ENCODE data around the gene TAF4B.
"Not testable (repeated sequence)": the region's sequence is repeated elsewhere in the genome, so short reads cannot be mapped to it uniquely, and the experiment has no call there.

TAF4B gene

GRCh38 chr18:26233208-26233607, 7.0 kb downstream of the TAF4B start:
- DNase-seq (ENCODE audit: low read depth), result no peak

GRCh38 chr18:26237363-26237762, 11.1 kb downstream of the TAF4B start:
- not testable (repeated sequence) for DNase-seq (ENCODE audit: low read depth)

- DNase-seq (ENCODE audit: low read depth), result not testable (repeated sequence)
Observed at GRCh38 chr18:26238718-26239117, 12.5 kb downstream of the TAF4B start.

- not testable (repeated sequence) for DNase-seq (ENCODE audit: low read depth)
Observed at GRCh38 chr18:26242392-26242791, 16.1 kb downstream of the TAF4B start.

GRCh38 chr18:26245434-26245833, 19.2 kb downstream of the TAF4B start:
- DNase-seq (ENCODE audit: low read depth), result not testable (repeated sequence)

GRCh38 chr18:26252411-26252810, 26.2 kb downstream of the TAF4B start:
- DNase-seq (ENCODE audit: low read depth), result no peak

- DNase-seq (ENCODE audit: low read depth), result peak; percentile 37
Observed at GRCh38 chr18:26254808-26255207, 28.6 kb downstream of the TAF4B start.

GRCh38 chr18:26255695-26256622, 29.7 kb downstream of the TAF4B start:
- DNase-seq (ENCODE audit: low read depth), result no peak

GRCh38 chr18:26258711-26259110, 32.5 kb downstream of the TAF4B start:
- no peak for DNase-seq (ENCODE audit: low read depth)

- not testable (repeated sequence) for DNase-seq (ENCODE audit: low read depth)
Observed at GRCh38 chr18:26259416-26259815, 33.2 kb downstream of the TAF4B start.

- DNase-seq (ENCODE audit: low read depth), result no peak
Observed at GRCh38 chr18:26262156-26262555, 35.9 kb downstream of the TAF4B start.

- DNase-seq (ENCODE audit: low read depth), result no peak
Observed at GRCh38 chr18:26267357-26267930, 41.2 kb downstream of the TAF4B start.

- no peak for DNase-seq (ENCODE audit: low read depth)
Observed at GRCh38 chr18:26268454-26268853, 42.2 kb downstream of the TAF4B start.

- no peak for DNase-seq (ENCODE audit: low read depth)
Observed at GRCh38 chr18:26271917-26272549, 45.8 kb downstream of the TAF4B start.

GRCh38 chr18:26277374-26277773, 51.1 kb downstream of the TAF4B start:
- DNase-seq (ENCODE audit: low read depth), result no peak

- no peak for DNase-seq (ENCODE audit: low read depth)
Observed at GRCh38 chr18:26279428-26279827, 53.2 kb downstream of the TAF4B start.

GRCh38 chr18:26286008-26286407, 59.8 kb downstream of the TAF4B start:
- DNase-seq (ENCODE audit: low read depth), result no peak

- no peak for DNase-seq (ENCODE audit: low read depth)
Observed at GRCh38 chr18:26287644-26288043, 61.4 kb downstream of the TAF4B start.

GRCh38 chr18:26290385-26290784, 64.1 kb downstream of the TAF4B start:
- DNase-seq (ENCODE audit: low read depth), result no peak

- DNase-seq (ENCODE audit: low read depth), result no peak
Observed at GRCh38 chr18:26293982-26294381, 67.7 kb downstream of the TAF4B start.

- DNase-seq (ENCODE audit: low read depth), result no peak
Observed at GRCh38 chr18:26298107-26298506, 71.9 kb downstream of the TAF4B start.

GRCh38 chr18:26301681-26302080, 75.4 kb downstream of the TAF4B start:
- DNase-seq (ENCODE audit: low read depth), result peak; percentile 76

GRCh38 chr18:26303222-26303621, 77.0 kb downstream of the TAF4B start:
- DNase-seq (ENCODE audit: low read depth), result not testable (repeated sequence)

Measured in iris pigment epithelial cell (primary cell).